A549 (cell line): Measurements from ENCODE around the gene KIF4A. TPM values are rescaled to one million over a fixed set of nuclear protein-coding genes. Genes with fewer than 3 reads are reported as not detected.
A peak's percentile ranks its signal among the peaks of the same experiment; 100 is the strongest.

Experiments used
- ATAC-seq, 2 experiments: fragments of 200-7000 bp in 1 of 2; fragments of >200 bp in 1 of 2; cut with Nextera tagmentation in 1 of 2; cut with Tn5 transposase in 1 of 2; 3 replicates each; pipeline versions ENCODE4 v1.8.0 to v1.9.1; 2018 to 2020; ENCODE audit warnings: mild to moderate bottlenecking in 1 of 2, moderate library complexity in 1 of 2
- CTCF ChIA-PET: fragments of 300-600 bp; sonication (Branson Sonifier 250); formaldehyde crosslinking; extraction: SDS; loops from one replicate; lab custom pipeline; 2021; ENCODE audit warnings: antibody characterized with exemption, inconsistent platforms; lab: Yijun Ruan, JAX
- POLR2A ChIA-PET: fragments of 350-600 bp; formaldehyde crosslinking; extraction: SDS; loops from one replicate; lab custom pipeline; 2021; ENCODE audit warnings: antibody characterized with exemption, inconsistent platforms; lab: Yijun Ruan, JAX
- DNase-seq, 2 experiments: peaks; one replicate each; pipeline versions ENCODE4 v3.0.0 to v3.0.0-alpha.2; 2011 to 2016; ENCODE audit warnings: low read depth in 1 of 2, low spot score in 1 of 2
- FAIRE-seq: peaks from 2 replicates; lab custom pipeline; 2011; peaks lifted over from hg19 to GRCh38; lab: Jason Lieb, UNC
- H3K27ac ChIP-seq, 2 experiments: fragments of >200 bp; sonication (Bioruptor Twin); formaldehyde crosslinking; 3 replicates each; pipeline ENCODE4 v1.5.1; 2016 to 2017
- H3K4me1 ChIP-seq: fragments of >200 bp; sonication (Bioruptor Twin); formaldehyde crosslinking; 3 replicates; pipeline ENCODE4 v1.6.1; 2016
- H3K4me2 ChIP-seq: fragments of >200 bp; sonication (Bioruptor Twin); formaldehyde crosslinking; 3 replicates; pipeline ENCODE4 v1.6.1; 2016
- H3K4me3 ChIP-seq: fragments of >200 bp; sonication (Bioruptor Twin); formaldehyde crosslinking; 3 replicates; pipeline ENCODE4 v1.5.1; 2016
- H3K9me3 ChIP-seq: fragments of >200 bp; sonication (Bioruptor Twin); formaldehyde crosslinking; 3 replicates; pipeline ENCODE4 v1.6.1; 2016
- BHLHE40 ChIP-seq: IDR thresholded peaks from 2 replicates; pipeline ENCODE4 v1.6.1; 2012; ENCODE audit warnings: low read depth, low read length, inconsistent platforms
- E2F6 ChIP-seq: IDR thresholded peaks from 2 replicates; pipeline ENCODE4 v1.6.1; 2012; ENCODE audit warnings: low read depth, borderline replicate concordance
- EHF ChIP-seq: fragments of 250-450 bp; sonication (Bioruptor Pico); IDR thresholded peaks from 2 replicates; pipeline ENCODE4 v1.5.0; 2020; ENCODE audit warnings: mild to moderate bottlenecking
- EHMT2 ChIP-seq: fragments of 200-600 bp; sonication (generic); IDR thresholded peaks from 2 replicates; pipeline ENCODE4 v1.6.1; 2016; ENCODE audit warnings: antibody characterized with exemption, low read depth, mild to moderate bottlenecking, moderate library complexity
- ELK1 ChIP-seq: fragments of 150-350 bp; IDR thresholded peaks from 2 replicates; pipeline ENCODE4 v1.6.1; 2014; ENCODE audit warnings: low read depth, mild to moderate bottlenecking, low read length
- EP300 ChIP-seq, 2 experiments: fragments of >200 bp; sonication (Bioruptor Twin); formaldehyde crosslinking; IDR thresholded peaks; 2 replicates in 1 of 2; 3 replicates in 1 of 2; pipeline ENCODE4 v1.6.1; 2016 to 2017
- FOSL2 ChIP-seq, 2 experiments: fragments of 450-650 bp in 1 of 2; fragments of >200 bp in 1 of 2; sonication (Bioruptor Twin) in 1 of 2; formaldehyde crosslinking; IDR thresholded peaks; 2 replicates each; pipeline versions ENCODE4 v1.5.0 to v1.6.1; 2016 to 2020; ENCODE audit warnings: mild to moderate bottlenecking in 1 of 2, moderate library complexity in 1 of 2
- FOXS1 ChIP-seq: fragments of 250-450 bp; sonication (Bioruptor Pico); IDR thresholded peaks from 2 replicates; pipeline ENCODE4 v1.5.0; 2020; ENCODE audit warnings: mild to moderate bottlenecking, moderate library complexity
- HES2 ChIP-seq: fragments of >200 bp; sonication (Bioruptor Twin); formaldehyde crosslinking; IDR thresholded peaks from 2 replicates; pipeline ENCODE4 v1.6.1; 2016
- JUNB ChIP-seq: fragments of >200 bp; sonication (Bioruptor Twin); formaldehyde crosslinking; IDR thresholded peaks from 2 replicates; pipeline ENCODE4 v1.6.1; 2016
- KDM1A ChIP-seq: fragments of 200-600 bp; sonication (generic); IDR thresholded peaks from 2 replicates; pipeline ENCODE4 v1.6.1; 2016; ENCODE audit warnings: low read depth, mild to moderate bottlenecking
- KDM5A ChIP-seq: fragments of 200-600 bp; sonication (generic); IDR thresholded peaks from 2 replicates; pipeline ENCODE4 v1.6.1; 2016; ENCODE audit warnings: antibody characterized with exemption, mild to moderate bottlenecking
- MAFK ChIP-seq: fragments of 450-650 bp; IDR thresholded peaks from 2 replicates; pipeline ENCODE4 v1.6.1; 2014; ENCODE audit not compliant: partially characterized antibody
- MYC ChIP-seq: IDR thresholded peaks from 2 replicates; pipeline ENCODE4 v1.6.1; 2012; ENCODE audit warnings: mild to moderate bottlenecking, inconsistent platforms, low read length, improper control_type of control experiment, borderline replicate concordance
- NFE2L2 ChIP-seq: fragments of 150-350 bp; conservative IDR thresholded peaks from 2 replicates; pipeline ENCODE4 v1.6.1; 2014; ENCODE audit warnings: low read length
- PHF8 ChIP-seq: fragments of 200-600 bp; sonication (generic); IDR thresholded peaks from 2 replicates; pipeline ENCODE4 v1.6.1; 2016; ENCODE audit warnings: low read depth, mild to moderate bottlenecking, antibody characterized with exemption, moderate library complexity, borderline replicate concordance
- POLR2A ChIP-seq: IDR thresholded peaks from 2 replicates; pipeline ENCODE4 v1.6.1; 2012; ENCODE audit warnings: mild to moderate bottlenecking, low read length
- POLR2AphosphoS2 ChIP-seq: conservative IDR thresholded peaks from 2 replicates; pipeline ENCODE4 v1.6.1; 2012; ENCODE audit warnings: low read length, improper control_type of control experiment, inconsistent platforms
- RAD21 ChIP-seq, 2 experiments: fragments of >200 bp in 1 of 2; sonication (Bioruptor Twin) in 1 of 2; formaldehyde crosslinking in 1 of 2; IDR thresholded peaks in 1 of 2; conservative IDR thresholded peaks in 1 of 2; 2 replicates in 1 of 2; 3 replicates in 1 of 2; pipeline ENCODE4 v1.6.1; 2012 to 2018; ENCODE audit warnings: inconsistent platforms in 1 of 2
- RCOR1 ChIP-seq: fragments of 150-350 bp; IDR thresholded peaks from 2 replicates; pipeline ENCODE4 v1.6.1; 2014; ENCODE audit warnings: antibody characterized with exemption, low read length, low read depth
- RFX5 ChIP-seq: fragments of 450-650 bp; IDR thresholded peaks from 2 replicates; pipeline ENCODE4 v1.7.1; 2014; ENCODE audit warnings: antibody characterized with exemption, mild to moderate bottlenecking, moderate library complexity
- SMC3 ChIP-seq: fragments of >200 bp; sonication (Bioruptor Twin); formaldehyde crosslinking; IDR thresholded peaks from 3 replicates; pipeline ENCODE4 v1.6.1; 2018; ENCODE audit warnings: inconsistent platforms
- SREBF2 ChIP-seq: fragments of 450-650 bp; IDR thresholded peaks from 2 replicates; pipeline ENCODE4 v1.6.1; 2014; ENCODE audit warnings: mild to moderate bottlenecking, moderate library complexity
- TP53 ChIP-seq: fragments of 250-450 bp; sonication (Bioruptor Pico); IDR thresholded peaks from 2 replicates; pipeline ENCODE4 v1.5.0; 2021; ENCODE audit warnings: mild to moderate bottlenecking, moderate library complexity
- USF2 ChIP-seq: fragments of 450-650 bp; IDR thresholded peaks from 2 replicates; pipeline ENCODE4 v1.6.1; 2014; ENCODE audit warnings: antibody characterized with exemption
- ZC3H11A ChIP-seq: fragments of 450-650 bp; IDR thresholded peaks from 2 replicates; pipeline ENCODE4 v1.6.1; 2014; ENCODE audit warnings: antibody characterized with exemption, mild to moderate bottlenecking
- ZFP36 ChIP-seq: fragments of 450-650 bp; IDR thresholded peaks from 2 replicates; pipeline ENCODE4 v1.6.1; 2014; ENCODE audit warnings: borderline replicate concordance; ENCODE audit not compliant: partially characterized antibody
- ZNF302 ChIP-seq: fragments of 250-450 bp; sonication (Bioruptor Pico); IDR thresholded peaks from 2 replicates; pipeline ENCODE4 v1.9.0; 2021; ENCODE audit warnings: inconsistent platforms, mild to moderate bottlenecking, moderate library complexity
- WGBS: methylation state at CpG from one replicate; pipeline ENCODE4 v1.1.6; 2017; ENCODE audit errors: missing lambda C conversion rate; 5-methylcytosine and 5-hydroxymethylcytosine counted together
- polyA plus RNA-seq, 4 experiments: library from polyadenylated mRNA; depleted of rRNA in 3 of 4; stranded (reverse); fragments of >200 nt; fragmentation: RNase III in 1 of 4; extraction: RNeasy Plus Mini Kit Qiagen cat#74134 plus additional on column Dnase treatment in 1 of 4; gene quantifications; 2 replicates in 3 of 4; 3 replicates in 1 of 4; pipeline ENCODE4 v1.2.3, GENCODE V29; 2011 to 2017

Gene KIF4A
- polyA plus RNA-seq, 2 of the 4 experiments (the other 2 are of a cell fraction): 27.9 to 46.6 TPM

GRCh38 chrX:70437921-70438665 is 148.2 kb downstream of the KIF4A start:
- no peak for ATAC-seq
- H3K9me3 ChIP-seq: no peaks in the 10 kb centered on the region
- TF ChIP-seq ZFP36 (no peak), EP300 (IDR thresholded peaks at IDR 0.05) (no peak), FOXS1 (CRISPR knock-in tag) (no peak), POLR2AphosphoS2 (no peak), FOSL2 (IDR thresholded peaks at IDR 0.05) (no peak), FOSL2 (CRISPR knock-in tag; IDR thresholded peaks at IDR 0.05) (no peak), EHF (no peak), RCOR1 (no peak), TP53 (CRISPR knock-in tag) (no peak), EHMT2 (no peak), MYC (no peak), POLR2A (no peak), RFX5 (no peak), RAD21 (conservative IDR thresholded peaks at IDR 0.05 in 1 of 2, IDR thresholded peaks at IDR 0.05 in 1 of 2) (no peak)
- peaks cover 9% of the 10 kb centered on the region; the same call in 1 of the 3 replicates for H3K4me1 ChIP-seq
- H3K4me3 ChIP-seq: no peak overlapping the region
- FAIRE-seq: no peak
- no peak overlapping the region for H3K4me2 ChIP-seq
- no peak overlapping the region for H3K27ac ChIP-seq
- POLR2A ChIA-PET: no interaction called here
- DNase-seq: no peak
- CTCF ChIA-PET: no interaction called here
- 72% methylated on average over 8 of the region's 8 CpGs for WGBS

GRCh38 chrX:70439016-70439415 is 149.1 kb downstream of the KIF4A start:
- Histone ChIP-seq H3K4me2 (no peak overlapping the region), H3K27ac (no peak overlapping the region), H3K4me3 (no peak overlapping the region)
- FAIRE-seq (no peak), DNase-seq (no peak)
- ChIA-PET POLR2A (no interaction called here), CTCF (no interaction called here)
- TF ChIP-seq SREBF2 (no peak), KDM5A (no peak), NFE2L2 (no peak), JUNB (no peak), ZNF302 (CRISPR knock-in tag) (no peak), BHLHE40 (no peak), KDM1A (no peak)
- TF ChIP-seq, all 56 proteins: peak for 0
- ATAC-seq: no peak
- 25% methylated on average over 1 of the region's 1 CpG for WGBS
- Histone ChIP-seq H3K9me3 (no peaks in the 10 kb centered on the region), H3K4me1 (peaks cover 6% of the 10 kb centered on the region; the same call in 1 of the 3 replicates)

- POLR2A ChIA-PET: no interaction called here
- no peaks in the 10 kb centered on the region for H3K9me3 ChIP-seq
- TF ChIP-seq HES2 (no peak), SREBF2 (no peak), ZNF302 (CRISPR knock-in tag) (no peak), PHF8 (no peak), JUNB (no peak), POLR2AphosphoS2 (no peak), RAD21 (conservative IDR thresholded peaks at IDR 0.05 in 1 of 2, IDR thresholded peaks at IDR 0.05 in 1 of 2) (no peak), E2F6 (no peak), SMC3 (no peak), RFX5 (no peak), RCOR1 (no peak), USF2 (no peak), ZC3H11A (no peak), TP53 (CRISPR knock-in tag) (no peak), MAFK (no peak), ELK1 (no peak), EHMT2 (no peak)
- TF ChIP-seq, all 56 proteins: peak for 0
- CTCF ChIA-PET: interaction anchor here (1.8 to 3.9 kb wide), 3 partner anchors 8 to 19 kb away, joined by 6 to 29 read pairs (median 27); partner anchors contain the start of gene GDPD2
- H3K4me3 ChIP-seq: no peak overlapping the region
- FAIRE-seq (no peak), DNase-seq (no peak), ATAC-seq (peak in 1 of 2 experiments; percentile 35; a peak in 2 of 6 replicates)
- H3K4me1 ChIP-seq: 0 out of 3 replicates have a peak, but pooled peaks cover 4% of the 10 kb centered on the region
- H3K27ac ChIP-seq: no peak overlapping the region
- H3K4me2 ChIP-seq: no peak overlapping the region
- 12% methylated on average over 6 of the region's 6 CpGs for WGBS
Observed at GRCh38 chrX:70442224-70442623, 152.3 kb downstream of the KIF4A start.
